Measurements from ENCODE around the gene COL11A1.

COL11A1 gene

GRCh38 chr1:102901996-102902395 is 206.3 kb downstream of the COL11A1 start:
- no peak for DNase-seq (ENCODE audit: low read depth in 2 of 2, low spot score in 1 of 2)

- no peak for DNase-seq (ENCODE audit: low read depth in 2 of 2, low spot score in 1 of 2)
Measured at GRCh38 chr1:102899935-102900334, 208.4 kb downstream of the COL11A1 start.

GRCh38 chr1:102897557-102897956 is 210.8 kb downstream of the COL11A1 start:
- no peak for DNase-seq (ENCODE audit: low read depth in 2 of 2, low spot score in 1 of 2)

GRCh38 chr1:102896771-102897170 is 211.6 kb downstream of the COL11A1 start:
- no peak for DNase-seq (ENCODE audit: low read depth in 2 of 2, low spot score in 1 of 2)

- no peak for DNase-seq (ENCODE audit: low read depth in 2 of 2, low spot score in 1 of 2)
Measured at GRCh38 chr1:102896286-102896685, 212.0 kb downstream of the COL11A1 start.

- DNase-seq (ENCODE audit: low read depth in 2 of 2, low spot score in 1 of 2), result no peak
Measured at GRCh38 chr1:102891868-102892625, 216.3 kb downstream of the COL11A1 start.

- no peak for DNase-seq (ENCODE audit: low read depth in 2 of 2, low spot score in 1 of 2)
Measured at GRCh38 chr1:102886638-102887037, 221.7 kb downstream of the COL11A1 start.

- no peak for DNase-seq (ENCODE audit: low read depth in 2 of 2, low spot score in 1 of 2)
Measured at GRCh38 chr1:102884238-102884637, 224.1 kb downstream of the COL11A1 start.

GRCh38 chr1:102879439-102879993 is 228.8 kb downstream of the COL11A1 start:
- DNase-seq (ENCODE audit: low read depth in 2 of 2, low spot score in 1 of 2), result no peak

- DNase-seq (ENCODE audit: low read depth in 2 of 2, low spot score in 1 of 2), result no peak
Measured at GRCh38 chr1:102875756-102876155, 232.6 kb downstream of the COL11A1 start.

GRCh38 chr1:102872526-102872925 is 235.8 kb downstream of the COL11A1 start:
- DNase-seq (ENCODE audit: low read depth in 2 of 2, low spot score in 1 of 2), result no peak

GRCh38 chr1:102872097-102872496 is 236.2 kb downstream of the COL11A1 start:
- no peak for DNase-seq (ENCODE audit: low read depth in 2 of 2, low spot score in 1 of 2)

- DNase-seq (ENCODE audit: low read depth in 2 of 2, low spot score in 1 of 2), result no peak
Measured at GRCh38 chr1:102863704-102864103, 244.6 kb downstream of the COL11A1 start.

- no peak for DNase-seq (ENCODE audit: low read depth in 2 of 2, low spot score in 1 of 2)
Measured at GRCh38 chr1:102861247-102861646, 247.1 kb downstream of the COL11A1 start.

- DNase-seq (ENCODE audit: low read depth in 2 of 2, low spot score in 1 of 2), result no peak
Measured at GRCh38 chr1:102858695-102859094, 249.6 kb downstream of the COL11A1 start.

- no peak for DNase-seq (ENCODE audit: low read depth in 2 of 2, low spot score in 1 of 2)
Measured at GRCh38 chr1:102857251-102857650, 251.1 kb downstream of the COL11A1 start.

GRCh38 chr1:102853701-102854187 is 254.6 kb downstream of the COL11A1 start:
- no peak for DNase-seq (ENCODE audit: low read depth in 2 of 2, low spot score in 1 of 2)

- DNase-seq (ENCODE audit: low read depth in 2 of 2, low spot score in 1 of 2), result no peak
Measured at GRCh38 chr1:102853136-102853535, 255.2 kb downstream of the COL11A1 start.

- no peak for DNase-seq (ENCODE audit: low read depth in 2 of 2, low spot score in 1 of 2)
Measured at GRCh38 chr1:102852613-102853012, 255.7 kb downstream of the COL11A1 start.

GRCh38 chr1:102851616-102852015 is 256.7 kb downstream of the COL11A1 start:
- no peak for DNase-seq (ENCODE audit: low read depth in 2 of 2, low spot score in 1 of 2)

GRCh38 chr1:102842606-102843005 is 265.7 kb downstream of the COL11A1 start:
- DNase-seq (ENCODE audit: low read depth in 2 of 2, low spot score in 1 of 2), result no peak

- DNase-seq (ENCODE audit: low read depth in 2 of 2, low spot score in 1 of 2), result no peak
Measured at GRCh38 chr1:102840741-102841140, 267.6 kb downstream of the COL11A1 start.

GRCh38 chr1:102838016-102838415 is 270.3 kb downstream of the COL11A1 start:
- DNase-seq (ENCODE audit: low read depth in 2 of 2, low spot score in 1 of 2), result no peak
